ENCODE results near the gene MDM1.

MDM1 gene

GRCh38 chr12:68321140-68321539 lies 11.0 kb downstream of the MDM1 start:
- no peak for DNase-seq (ENCODE audit: low read depth)

GRCh38 chr12:68319988-68320623 lies 12.1 kb downstream of the MDM1 start:
- no peak for DNase-seq (ENCODE audit: low read depth)

- no peak for DNase-seq (ENCODE audit: low read depth)
Observed at GRCh38 chr12:68317047-68317667, 15.0 kb downstream of the MDM1 start.

- no peak for DNase-seq (ENCODE audit: low read depth)
Observed at GRCh38 chr12:68310370-68310769, 21.8 kb downstream of the MDM1 start.

- no peak for DNase-seq (ENCODE audit: low read depth)
Observed at GRCh38 chr12:68306564-68306963, 25.6 kb downstream of the MDM1 start.

- no peak for DNase-seq (ENCODE audit: low read depth)
Observed at GRCh38 chr12:68305278-68305677, 26.9 kb downstream of the MDM1 start.

GRCh38 chr12:68304626-68305025 lies 27.5 kb downstream of the MDM1 start:
- DNase-seq (ENCODE audit: low read depth): no peak

GRCh38 chr12:68303850-68304249 lies 28.3 kb downstream of the MDM1 start:
- DNase-seq (ENCODE audit: low read depth): no peak

- DNase-seq (ENCODE audit: low read depth): no peak
Observed at GRCh38 chr12:68297929-68298328, 34.2 kb downstream of the MDM1 start.

- no peak for DNase-seq (ENCODE audit: low read depth)
Observed at GRCh38 chr12:68294251-68294650, 37.9 kb downstream of the MDM1 start.

- no peak for DNase-seq (ENCODE audit: low read depth)
Observed at GRCh38 chr12:68293347-68293746, 38.8 kb downstream of the MDM1 start.

GRCh38 chr12:68292151-68292943 lies 39.8 kb downstream of the MDM1 start:
- no peak for DNase-seq (ENCODE audit: low read depth)

GRCh38 chr12:68291396-68292036 lies 40.6 kb downstream of the MDM1 start:
- no peak for DNase-seq (ENCODE audit: low read depth)

- DNase-seq (ENCODE audit: low read depth): no peak
Observed at GRCh38 chr12:68290126-68290525, 42.0 kb downstream of the MDM1 start.

GRCh38 chr12:68287106-68287505 lies 45.1 kb downstream of the MDM1 start:
- DNase-seq (ENCODE audit: low read depth): no peak

- DNase-seq (ENCODE audit: low read depth): no peak
Observed at GRCh38 chr12:68286396-68286795, 45.8 kb downstream of the MDM1 start.

GRCh38 chr12:68285541-68285940 lies 46.6 kb downstream of the MDM1 start:
- DNase-seq (ENCODE audit: low read depth): no peak

- no peak for DNase-seq (ENCODE audit: low read depth)
Observed at GRCh38 chr12:68281322-68282077, 50.7 kb downstream of the MDM1 start.

- no peak for DNase-seq (ENCODE audit: low read depth)
Observed at GRCh38 chr12:68280240-68280639, 51.9 kb downstream of the MDM1 start.

- no peak for DNase-seq (ENCODE audit: low read depth)
Observed at GRCh38 chr12:68279227-68280054, 52.7 kb downstream of the MDM1 start.

- DNase-seq (ENCODE audit: low read depth): no peak
Observed at GRCh38 chr12:68276402-68276930, 55.7 kb downstream of the MDM1 start.

All from stimulated activated CD8-positive, alpha-beta memory T cell treated with anti-CD3 and anti-CD28 coated beads, Interleukin-4, amount 100 ng/mL, for 24 hours (primary cell).